H9 (cell line): Measurements from ENCODE around the gene BRICD5. TPM values are rescaled to one million over a fixed set of nuclear protein-coding genes. Genes with fewer than 3 reads are reported as not detected.

Experiments
- DNase-seq: peaks from one replicate; pipeline ENCODE4 v3.0.0-alpha.2; 2017
- H2AFZ ChIP-seq: one replicate; pipeline ENCODE4 v1.6.1; 2013; ENCODE audit warnings: mild to moderate bottlenecking, low read length, control low read depth, moderate library complexity
- H2AK5ac ChIP-seq: 2 replicates; pipeline ENCODE4 v1.6.1; 2013; ENCODE audit warnings: low read length, control low read depth, mixed read lengths; ENCODE audit not compliant: insufficient read length
- H2BK120ac ChIP-seq: one replicate; pipeline ENCODE4 v1.6.1; 2013; ENCODE audit warnings: low read depth, mild to moderate bottlenecking, low read length, control low read depth, inconsistent platforms; ENCODE audit not compliant: poor library complexity, severe bottlenecking
- H2BK12ac ChIP-seq: 2 replicates; pipeline ENCODE4 v1.6.1; 2013; ENCODE audit warnings: low read length, control low read depth, mixed read lengths, low read depth; ENCODE audit not compliant: insufficient read length
- H2BK15ac ChIP-seq: 2 replicates; pipeline ENCODE4 v1.6.1; 2013; ENCODE audit warnings: low read depth, low read length, control low read depth
- H2BK20ac ChIP-seq: one replicate; pipeline ENCODE4 v1.6.1; 2013; ENCODE audit warnings: low read depth, mild to moderate bottlenecking, low read length, control low read depth, inconsistent platforms; ENCODE audit not compliant: poor library complexity, severe bottlenecking
- H2BK5ac ChIP-seq: 2 replicates; pipeline ENCODE4 v1.6.1; 2013; ENCODE audit warnings: low read length, control low read depth, mixed read lengths; ENCODE audit not compliant: insufficient read length
- H3K14ac ChIP-seq: 2 replicates; pipeline ENCODE4 v1.6.1; 2013; ENCODE audit warnings: low read length, control low read depth; ENCODE audit not compliant: insufficient read depth
- H3K18ac ChIP-seq: 2 replicates; pipeline ENCODE4 v1.6.1; 2013; ENCODE audit warnings: low read depth, mild to moderate bottlenecking, mixed read lengths, low read length, control low read depth; ENCODE audit not compliant: insufficient read length
- H3K23ac ChIP-seq: 2 replicates; pipeline ENCODE4 v1.6.1; 2013; ENCODE audit warnings: low read length, control low read depth, mixed read lengths, low read depth; ENCODE audit not compliant: insufficient read length
- H3K23me2 ChIP-seq: 2 replicates; pipeline ENCODE4 v1.6.1; 2013; ENCODE audit warnings: low read depth, mild to moderate bottlenecking, mixed read lengths, low read length, control low read depth; ENCODE audit not compliant: insufficient read length, poor library complexity, severe bottlenecking
- H3K27ac ChIP-seq: 2 replicates; pipeline ENCODE4 v1.5.1; 2013; ENCODE audit warnings: low read length, control low read depth, mixed read lengths, low read depth; ENCODE audit not compliant: insufficient read length
- H3K27me3 ChIP-seq: 2 replicates; pipeline ENCODE4 v1.6.1; 2013; ENCODE audit warnings: low read length, control low read depth, inconsistent platforms; ENCODE audit not compliant: insufficient read depth
- H3K4ac ChIP-seq: 2 replicates; pipeline ENCODE4 v1.6.1; 2013; ENCODE audit warnings: low read depth, mild to moderate bottlenecking, control low read depth, inconsistent platforms, low read length, moderate library complexity
- H3K4me1 ChIP-seq: 2 replicates; pipeline ENCODE4 v1.6.1; 2013; ENCODE audit warnings: low read length, control low read depth, inconsistent platforms; ENCODE audit not compliant: insufficient read depth
- H3K4me2 ChIP-seq: 2 replicates; pipeline ENCODE4 v1.6.1; 2013; ENCODE audit warnings: low read length, control low read depth, mixed read lengths; ENCODE audit not compliant: insufficient read length, insufficient read depth
- H3K56ac ChIP-seq: 2 replicates; pipeline ENCODE4 v1.6.1; 2013; ENCODE audit warnings: low read depth, mild to moderate bottlenecking, mixed read lengths, low read length, control low read depth; ENCODE audit not compliant: insufficient read length
- H3K79me1 ChIP-seq: 2 replicates; pipeline ENCODE4 v1.6.1; 2013; ENCODE audit warnings: low read depth, mild to moderate bottlenecking, moderate library complexity, low read length, control low read depth, inconsistent platforms; ENCODE audit not compliant: insufficient read depth, poor library complexity, severe bottlenecking
- H3K79me2 ChIP-seq: 2 replicates; pipeline ENCODE4 v1.6.1; 2013; ENCODE audit warnings: low read length, control low read depth, inconsistent platforms; ENCODE audit not compliant: insufficient read depth
- H3K9ac ChIP-seq: 2 replicates; pipeline ENCODE4 v1.6.1; 2013; ENCODE audit warnings: low read length, control low read depth, mixed read lengths; ENCODE audit not compliant: insufficient read length; ENCODE audit errors: extremely low read depth
- H3K9me3 ChIP-seq: one replicate; pipeline ENCODE4 v1.6.1; 2013; ENCODE audit warnings: low read depth, low read length, inconsistent platforms; ENCODE audit not compliant: control insufficient read depth
- H3T11ph ChIP-seq: one replicate; pipeline ENCODE4 v1.6.1; 2013; ENCODE audit warnings: mild to moderate bottlenecking, low read length, control low read depth, inconsistent platforms
- H4K20me1 ChIP-seq: one replicate; pipeline ENCODE4 v1.6.1; 2013; ENCODE audit not compliant: control insufficient read depth, insufficient read length, insufficient read depth
- H4K5ac ChIP-seq: 2 replicates; pipeline ENCODE4 v1.6.1; 2013; ENCODE audit warnings: low read depth, mild to moderate bottlenecking, mixed read lengths, low read length, control low read depth; ENCODE audit not compliant: insufficient read length
- H4K8ac ChIP-seq: replicated peaks from 2 replicates; pipeline ENCODE4 v1.6.1; 2013; ENCODE audit warnings: low read length, control low read depth, mixed read lengths, low read depth; ENCODE audit not compliant: insufficient read length
- H4K91ac ChIP-seq: 2 replicates; pipeline ENCODE4 v1.6.1; 2013; ENCODE audit warnings: low read depth, mild to moderate bottlenecking, moderate library complexity, mixed read lengths, low read length, control low read depth; ENCODE audit not compliant: insufficient read length
- H3K27ac Mint-ChIP-seq, 3 experiments: 2 replicates in 2 of 3; 3 replicates in 1 of 3; pipeline ENCODE4 v1.8.0; 2020 to 2021; ENCODE audit warnings: mixed read lengths in 3 of 3, mild to moderate bottlenecking in 1 of 3, moderate library complexity in 1 of 3
- H3K27me3 Mint-ChIP-seq: 2 replicates; pipeline ENCODE4 v1.8.0; 2021; ENCODE audit warnings: low read depth, mild to moderate bottlenecking, moderate library complexity, mixed read lengths
- H3K36me3 Mint-ChIP-seq, 3 experiments: 2 replicates in 2 of 3; 3 replicates in 1 of 3; pipeline ENCODE4 v1.8.0; 2020 to 2021; ENCODE audit warnings: low read depth in 3 of 3, mixed read lengths in 3 of 3; ENCODE audit not compliant: insufficient read depth in 1 of 3
- H3K4me1 Mint-ChIP-seq, 2 experiments: 2 replicates each; pipeline ENCODE4 v1.8.0; 2020; ENCODE audit warnings: mixed read lengths in 2 of 2
- H3K4me3 Mint-ChIP-seq, 2 experiments: 2 replicates in 1 of 2; 3 replicates in 1 of 2; pipeline ENCODE4 v1.8.0; 2020 to 2021; ENCODE audit warnings: mild to moderate bottlenecking in 2 of 2, mixed read lengths in 2 of 2, moderate library complexity in 1 of 2
- H3K9me3 Mint-ChIP-seq, 2 experiments: 2 replicates in 1 of 2; 3 replicates in 1 of 2; pipeline ENCODE4 v1.8.0; 2020; ENCODE audit warnings: mild to moderate bottlenecking in 2 of 2, mixed read lengths in 2 of 2, moderate library complexity in 1 of 2
- WGBS: extraction: QIAGEN DNeasy Blood & Tissue Kit; methylation state at CpG from one replicate; pipeline ENCODE4 v1.1.7; 2013; ENCODE audit warnings: missing lambda C conversion rate, low lambda C conversion rate, mixed read lengths; ENCODE audit not compliant: insufficient read length; ENCODE audit errors: extremely low coverage; 5-methylcytosine and 5-hydroxymethylcytosine counted together
- total RNA-seq: library from RNA; stranded (reverse); gene quantifications from 2 replicates; pipeline ENCODE4 v1.2.1, GENCODE V29; 2021
- TF ChIP-seq, protein P1 (sequence below): fragments of 200-600 bp; sonication (generic); conservative IDR thresholded peaks from 3 replicates; pipeline ENCODE4 v1.8.0; 2021; ENCODE audit warnings: antibody characterized with exemption, mild to moderate bottlenecking

Gene BRICD5
- total RNA-seq, 1 experiment from 2014 or later: 11.9 TPM

DNA sequence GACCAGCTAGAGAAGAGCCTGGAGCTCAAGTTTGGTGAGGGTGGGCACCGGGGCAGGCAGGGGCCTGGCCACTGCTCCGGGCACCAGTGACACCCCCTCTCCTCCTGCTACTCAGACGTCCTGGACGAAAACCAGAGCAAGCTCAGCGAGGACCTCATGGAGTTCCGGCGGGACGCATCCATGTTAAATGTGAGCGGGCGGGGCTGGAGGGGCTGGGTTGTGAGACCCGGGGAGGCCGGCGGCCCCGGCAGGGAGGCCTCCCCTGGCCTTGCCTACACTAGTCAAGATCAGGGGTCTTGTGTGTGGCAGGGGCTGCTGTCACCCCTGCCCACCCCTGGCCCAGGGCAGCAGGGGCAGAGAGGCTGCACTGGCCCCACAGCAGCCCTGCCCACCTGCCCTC is 37.3 kb downstream of the BRICD5 start:
- peaks cover 11 to 47% (median 43%) of the 10 kb centered on the region in 3 experiments for H3K36me3 Mint-ChIP-seq
- H2BK12ac ChIP-seq: no peak overlapping the region
- no peak overlapping the region for H3T11ph ChIP-seq
- no peaks in the 10 kb centered on the region for H3K27me3 ChIP-seq
- no peak overlapping the region for H3K4me2 ChIP-seq
- peaks cover 2% of the 10 kb centered on the region for H4K20me1 ChIP-seq
- no peak overlapping the region for H4K5ac ChIP-seq
- no peak overlapping the region for H4K91ac ChIP-seq
- TF ChIP-seq, protein P1, sequence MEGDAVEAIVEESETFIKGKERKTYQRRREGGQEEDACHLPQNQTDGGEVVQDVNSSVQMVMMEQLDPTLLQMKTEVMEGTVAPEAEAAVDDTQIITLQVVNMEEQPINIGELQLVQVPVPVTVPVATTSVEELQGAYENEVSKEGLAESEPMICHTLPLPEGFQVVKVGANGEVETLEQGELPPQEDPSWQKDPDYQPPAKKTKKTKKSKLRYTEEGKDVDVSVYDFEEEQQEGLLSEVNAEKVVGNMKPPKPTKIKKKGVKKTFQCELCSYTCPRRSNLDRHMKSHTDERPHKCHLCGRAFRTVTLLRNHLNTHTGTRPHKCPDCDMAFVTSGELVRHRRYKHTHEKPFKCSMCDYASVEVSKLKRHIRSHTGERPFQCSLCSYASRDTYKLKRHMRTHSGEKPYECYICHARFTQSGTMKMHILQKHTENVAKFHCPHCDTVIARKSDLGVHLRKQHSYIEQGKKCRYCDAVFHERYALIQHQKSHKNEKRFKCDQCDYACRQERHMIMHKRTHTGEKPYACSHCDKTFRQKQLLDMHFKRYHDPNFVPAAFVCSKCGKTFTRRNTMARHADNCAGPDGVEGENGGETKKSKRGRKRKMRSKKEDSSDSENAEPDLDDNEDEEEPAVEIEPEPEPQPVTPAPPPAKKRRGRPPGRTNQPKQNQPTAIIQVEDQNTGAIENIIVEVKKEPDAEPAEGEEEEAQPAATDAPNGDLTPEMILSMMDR: no peak
- no peak overlapping the region; a peak in 1 of 5 replicates for H3K4me3 Mint-ChIP-seq
- DNase-seq: no peak
- no peaks in the 10 kb centered on the region for H3K79me1 ChIP-seq
- no peak overlapping the region for H3K14ac ChIP-seq
- H2BK15ac ChIP-seq: no peak overlapping the region
- no peak overlapping the region for H2BK120ac ChIP-seq
- H3K4me1 Mint-ChIP-seq: no peaks in the 10 kb centered on the region
- no peak overlapping the region for H3K27ac ChIP-seq
- no peak overlapping the region for H2BK5ac ChIP-seq
- no peak overlapping the region for H3K4ac ChIP-seq
- peak overlapping the region in 2 of 3 experiments; percentile 70 to 92; a peak in 2 of 7 replicates for H3K27ac Mint-ChIP-seq
- WGBS: no CpG with 5 or more reads among the region's 14 CpGs
- H2AFZ ChIP-seq: no peak overlapping the region
- no peak overlapping the region for H3K18ac ChIP-seq
- H3K9ac ChIP-seq: no peak overlapping the region
- H3K56ac ChIP-seq: no peak overlapping the region
- H3K23me2 ChIP-seq: peaks cover 4% of the 10 kb centered on the region
- no peak overlapping the region for H3K23ac ChIP-seq
- H3K9me3 Mint-ChIP-seq: no peaks in the 10 kb centered on the region
- H3K27me3 Mint-ChIP-seq: no peaks in the 10 kb centered on the region
- no peaks in the 10 kb centered on the region for H3K9me3 ChIP-seq
- no peak overlapping the region for H4K8ac ChIP-seq
- H2AK5ac ChIP-seq: no peak overlapping the region
- no peaks in the 10 kb centered on the region for H3K4me1 ChIP-seq
- H3K79me2 ChIP-seq: no peaks in the 10 kb centered on the region
- H2BK20ac ChIP-seq: no peak overlapping the region
